Heart right ventricle (tissue), 16 donors: ENCODE measurements around the gene ZBTB40. TPM values are rescaled to one million over a fixed set of nuclear protein-coding genes. Genes with fewer than 3 reads are reported as not detected.
A peak's percentile ranks its signal among the peaks of the same experiment; 100 is the strongest.

Experiments used
- ATAC-seq, 8 donors: fragments of 200-7000 bp; cut with Tn5 transposase; one replicate each; pipeline ENCODE4 v1.9.1; 2020; ENCODE audit warnings: mild to moderate bottlenecking in 8 of 8, moderate library complexity in 8 of 8, moderate number of reproducible peaks in 1 of 8
- DNase-seq, 2 donors: peaks; one replicate each; pipeline ENCODE4 v3.0.0-alpha.2; 2020
- H3K27ac ChIP-seq, 10 donors: fragments of 200-600 bp; sonication (generic) in 2 of 10; one replicate each; pipeline versions ENCODE4 v1.5.0 to v1.8.0; 2020 to 2022; ENCODE audit warnings: mild to moderate bottlenecking in 3 of 10
- H3K27me3 ChIP-seq, 7 donors: fragments of 200-600 bp; one replicate each; pipeline ENCODE4 v1.8.0; 2021 to 2022; ENCODE audit warnings: mild to moderate bottlenecking in 2 of 7
- H3K36me3 ChIP-seq, 9 donors: fragments of 200-600 bp; sonication (generic) in 1 of 9; one replicate each; pipeline versions ENCODE4 v1.5.0 to v1.8.0; 2020 to 2022; ENCODE audit warnings: mild to moderate bottlenecking in 2 of 9
- H3K4me1 ChIP-seq, 9 donors: fragments of 200-600 bp; sonication (generic) in 1 of 9; one replicate each; pipeline versions ENCODE4 v1.5.0 to v1.8.0; 2020 to 2022; ENCODE audit warnings: mild to moderate bottlenecking in 4 of 9
- H3K4me3 ChIP-seq, 10 donors: fragments of 200-600 bp; sonication (generic) in 2 of 10; one replicate each; pipeline versions ENCODE4 v1.5.0 to v1.8.0; 2020 to 2022; ENCODE audit warnings: mild to moderate bottlenecking in 7 of 10, moderate library complexity in 2 of 10
- H3K9me3 ChIP-seq, 11 donors: fragments of 200-600 bp in 10 of 11; sonication (generic) in 2 of 11; one replicate each; pipeline versions ENCODE4 v1.5.0 to v1.8.0; 2013 to 2022; ENCODE audit warnings: mild to moderate bottlenecking in 2 of 11, control low read depth in 1 of 11, moderate library complexity in 1 of 11
- CTCF ChIP-seq, 9 donors: fragments of 200-600 bp; sonication (generic) in 2 of 9; IDR thresholded peaks; one replicate each; pipeline versions ENCODE4 v1.5.0 to v1.8.0; 2021 to 2022; ENCODE audit warnings: antibody characterized with exemption in 9 of 9, mild to moderate bottlenecking in 5 of 9, moderate library complexity in 1 of 9
- WGBS, 2 donors: extraction: QIAGEN DNeasy Blood & Tissue Kit; methylation state at CpG; one replicate each; pipeline ENCODE4 v1.1.7; 2013; ENCODE audit warnings: inconsistent platforms in 1 of 2; 5-methylcytosine and 5-hydroxymethylcytosine counted together
- intact Hi-C, 10 donors: fragments of 100-400 bp; cut with DNase I; formaldehyde crosslinking; loops; one replicate each; pipeline versions ENCODE4 v1.11.1 to v1.14.2; 2022
- polyA plus RNA-seq, 2 donors: library from polyadenylated mRNA; stranded (reverse); fragments of 200-250 nt; gene quantifications; one replicate each; pipeline ENCODE4 v1.2.3, GENCODE V29; 2013
- total RNA-seq, 10 donors: library from RNA; stranded (reverse); fragmentation: NEBNext Ultra II Directional in 3 of 10; extraction: Animal tissue kit (Norgen Biotek cat#: 25700) in 3 of 10; gene quantifications; one replicate each; pipeline versions ENCODE4 v1.2.1 to v1.2.4, GENCODE V29; 2021 to 2023
- donor health status: Arrhythmogenic right ventricular cardiomyopathy.
- donor health status: ischemic (EF 13 %, LVEDD 7.1; RV severe dilation, severe dysfunction).
- donor health status: healthy with polysubstance abuse.
- donor health status: DM: no; HTN: yes; CAD: no.
- donor health status: DM: no; HTN: no; CAD: no.
- donor health status: ischemic (EF 25% LVEDD 6.9; RV normal size, moderate dysfunction).
- donor health status: ischemic (EF 25% LVEDD 5.7; RV mildly dilated, moderate dysfunction).
- donor health status: healthy.
- donor health status: DM: yes; HTN: yes; CAD: no.
- donor health status: Ischemic cardiomyopathy.
- donor health status: ischemic (EF 35%, LVEDD 5.7; RV mildly dilated, moderate dysfunction).
- donor health status: nonischemic (EF 11% LVEDD 7.7; RV severe dilation, severe dysfunction).
- donor health status: DM: yes; HTN: yes; CAD: no.
- donor health status: PGD.
- donor health status: ischemic (EF 29% LVEDD 5.4; RV normal size, mild dysfunction).
- donor health status: nonischemic (EF 23%, LVEDD 6.1; RV moderate dilation, normal function).

Gene ZBTB40
- total and polyA plus RNA-seq, 12 donors, result 3.2 to 18.2 (median 13.2) TPM

DNA sequence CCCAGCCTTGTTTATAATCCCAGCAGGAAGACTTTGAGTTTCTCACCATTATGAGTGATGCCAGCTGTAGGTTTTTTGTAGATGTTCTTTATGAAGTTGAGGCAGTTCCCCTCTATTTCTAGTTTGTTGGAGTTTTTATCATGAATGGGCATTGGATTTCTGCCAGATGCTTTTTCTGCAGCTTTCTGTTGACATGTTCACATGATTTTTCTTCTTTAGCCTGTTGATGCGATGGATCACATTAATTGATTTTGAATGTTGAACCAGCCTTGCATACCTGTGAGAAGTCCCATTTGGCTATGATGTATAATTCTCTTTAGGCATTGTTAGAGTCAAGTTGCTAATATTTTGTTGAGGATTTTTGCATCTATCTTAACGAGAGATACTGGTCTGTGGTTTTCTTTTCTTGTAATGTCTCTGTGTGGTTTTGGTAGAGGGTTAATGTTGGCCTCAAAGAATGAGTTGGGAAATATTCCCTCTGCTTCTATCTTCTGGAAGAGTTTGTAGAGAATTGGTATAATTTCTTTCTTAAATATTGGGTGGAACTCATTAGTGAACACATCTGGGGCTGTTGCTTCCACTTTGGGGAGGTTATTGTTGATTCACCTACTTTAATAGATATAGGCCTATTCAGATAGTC, 33.2 kb downstream of the ZBTB40 start:
- DNase-seq (no peak), ATAC-seq (no peak)
- H3K27me3 ChIP-seq, result no peaks in the 10 kb centered on the region
- H3K4me1 ChIP-seq, result peaks cover 0 to 32% (median 24%) of the 10 kb centered on the region in 9 donors
- intact Hi-C loops, result no loop called here
- peaks cover 0 to 20% (median 6%) of the 10 kb centered on the region in 11 donors for H3K9me3 ChIP-seq
- peaks cover 0 to 3% (median 0%) of the 10 kb centered on the region in 9 donors for H3K36me3 ChIP-seq
- no peak overlapping the region for H3K4me3 ChIP-seq
- TF ChIP-seq CTCF (IDR thresholded peaks at IDR 0.05), result no peak
- WGBS, 2 donors, result 85 to 93% methylated on average over 2 of the region's 2 CpGs
- H3K27ac ChIP-seq, result no peak overlapping the region

GRCh38 chr1:22485431-22485830, 33.8 kb downstream of the ZBTB40 start:
- 95 to 99% methylated on average over 3 of the region's 3 CpGs for WGBS, 2 donors
- Histone ChIP-seq H3K9me3 (peaks cover 0 to 18% (median 6%) of the 10 kb centered on the region in 11 donors), H3K36me3 (peaks cover 0 to 9% (median 0%) of the 10 kb centered on the region in 9 donors), H3K4me1 (peaks cover 0 to 32% (median 24%) of the 10 kb centered on the region in 9 donors), H3K27ac (no peak overlapping the region), H3K27me3 (no peaks in the 10 kb centered on the region), H3K4me3 (no peak overlapping the region)
- no peak for DNase-seq
- no peak for TF ChIP-seq CTCF (IDR thresholded peaks at IDR 0.05)
- ATAC-seq, result no peak
- intact Hi-C loops, result no loop called here

DNA sequence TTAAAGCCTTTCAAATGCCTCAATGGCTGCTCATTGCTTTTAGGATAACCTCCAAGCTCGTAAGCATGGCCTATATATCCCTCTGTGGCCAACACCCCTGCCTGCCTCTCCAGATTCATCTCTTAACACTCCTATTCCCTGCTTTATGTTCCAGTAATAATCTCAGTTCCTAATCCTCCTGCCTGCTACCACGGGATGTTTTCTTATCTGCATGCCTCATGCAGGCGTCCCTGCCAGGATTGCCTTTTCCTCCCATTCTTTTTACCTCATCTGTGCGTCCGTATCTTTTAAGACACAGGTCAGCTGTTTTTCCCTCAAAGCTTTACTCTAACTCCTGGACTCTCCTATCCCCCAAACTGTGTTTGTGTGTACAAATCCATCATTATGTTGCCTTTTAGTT, 36.1 kb downstream of the ZBTB40 start:
- peaks cover 0 to 18% (median 6%) of the 10 kb centered on the region in 11 donors for H3K9me3 ChIP-seq
- WGBS, 2 donors, result 17 to 25% methylated on average over 5 of the region's 5 CpGs
- no peak overlapping the region for H3K4me3 ChIP-seq
- peaks cover 0 to 45% (median 31%) of the 10 kb centered on the region in 9 donors for H3K4me1 ChIP-seq
- peak overlapping the region in 7 of 10 donors; percentile 16 to 57 (median 40) for H3K27ac ChIP-seq
- intact Hi-C loops, result no loop called here
- ATAC-seq (peak in 1 of 8 donors; percentile 57), DNase-seq (no peak)
- H3K36me3 ChIP-seq, result peaks cover 0 to 33% (median 0%) of the 10 kb centered on the region in 9 donors
- no peaks in the 10 kb centered on the region for H3K27me3 ChIP-seq
- no peak for TF ChIP-seq CTCF (IDR thresholded peaks at IDR 0.05)

DNA sequence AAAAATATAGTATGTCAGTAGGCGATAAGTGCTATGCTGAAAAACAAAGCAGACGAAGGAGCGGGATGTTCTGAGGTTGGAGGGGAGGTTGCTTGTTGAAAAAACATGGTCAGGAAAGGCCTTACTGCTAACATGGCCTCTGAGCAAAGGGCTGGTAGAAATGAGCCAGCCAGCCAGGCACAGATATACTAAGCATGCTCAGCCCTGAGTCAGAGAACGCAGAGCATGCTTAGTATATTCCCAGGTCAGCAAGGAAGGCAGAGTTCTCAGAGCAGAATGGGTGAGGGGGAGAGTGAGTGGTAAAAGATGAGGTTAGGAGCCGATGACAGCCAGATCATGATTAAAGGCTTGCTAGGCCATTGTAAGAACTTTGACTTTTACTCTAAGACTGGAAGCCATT, 36.7 kb downstream of the ZBTB40 start:
- no peak for TF ChIP-seq CTCF (IDR thresholded peaks at IDR 0.05)
- Histone ChIP-seq H3K9me3 (peaks cover 0 to 18% (median 6%) of the 10 kb centered on the region in 11 donors), H3K36me3 (peaks cover 0 to 38% (median 0%) of the 10 kb centered on the region in 9 donors), H3K27ac (peak overlapping the region in 7 of 10 donors; percentile 16 to 57 (median 40)), H3K4me3 (no peak overlapping the region), H3K27me3 (no peaks in the 10 kb centered on the region), H3K4me1 (peaks cover 0 to 45% (median 31%) of the 10 kb centered on the region in 9 donors)
- WGBS, 2 donors, result 87 to 90% methylated on average over 5 of the region's 5 CpGs
- DNase-seq (no peak), ATAC-seq (peak in 4 of 8 donors; percentile 46 to 70 (median 60))
- intact Hi-C loops, result no loop called here
